DND-41 (cell line): ENCODE results near the gene SGTA.

ENCODE experiments used
- CTCF ChIP-seq: IDR thresholded peaks from 2 replicates; pipeline ENCODE4 v1.5.1; 2012; ENCODE audit warnings: borderline replicate concordance, low read length, moderate library complexity, mild to moderate bottlenecking; ENCODE audit not compliant: poor library complexity, severe bottlenecking; ENCODE audit errors: extremely low read depth
- EZH2 ChIP-seq: IDR thresholded peaks from 3 replicates; pipeline ENCODE4 v1.6.1; 2012; ENCODE audit warnings: borderline replicate concordance, low read depth, mild to moderate bottlenecking, moderate library complexity, low read length, inconsistent platforms; ENCODE audit not compliant: severe bottlenecking

- TF ChIP-seq CTCF (no peak), EZH2 (no peak)
These were observed 27.7 kb downstream of the SGTA start for GRCh38 chr19:2755448-2755705.
